GM21825 (cell line): ENCODE data around the gene C1orf50.
"Not testable (repeated sequence)": the region's sequence is repeated elsewhere in the genome, so short reads cannot be mapped to it uniquely, and the experiment has no call there.

Experiments
- ATAC-seq: cut with Tn5 transposase; IDR thresholded peaks from one replicate; pipeline ENCODE4 v1.9.1; 2021; ENCODE audit warnings: mild to moderate bottlenecking, moderate library complexity; ENCODE audit not compliant: unreplicated experiment

The C1orf50 gene

DNA sequence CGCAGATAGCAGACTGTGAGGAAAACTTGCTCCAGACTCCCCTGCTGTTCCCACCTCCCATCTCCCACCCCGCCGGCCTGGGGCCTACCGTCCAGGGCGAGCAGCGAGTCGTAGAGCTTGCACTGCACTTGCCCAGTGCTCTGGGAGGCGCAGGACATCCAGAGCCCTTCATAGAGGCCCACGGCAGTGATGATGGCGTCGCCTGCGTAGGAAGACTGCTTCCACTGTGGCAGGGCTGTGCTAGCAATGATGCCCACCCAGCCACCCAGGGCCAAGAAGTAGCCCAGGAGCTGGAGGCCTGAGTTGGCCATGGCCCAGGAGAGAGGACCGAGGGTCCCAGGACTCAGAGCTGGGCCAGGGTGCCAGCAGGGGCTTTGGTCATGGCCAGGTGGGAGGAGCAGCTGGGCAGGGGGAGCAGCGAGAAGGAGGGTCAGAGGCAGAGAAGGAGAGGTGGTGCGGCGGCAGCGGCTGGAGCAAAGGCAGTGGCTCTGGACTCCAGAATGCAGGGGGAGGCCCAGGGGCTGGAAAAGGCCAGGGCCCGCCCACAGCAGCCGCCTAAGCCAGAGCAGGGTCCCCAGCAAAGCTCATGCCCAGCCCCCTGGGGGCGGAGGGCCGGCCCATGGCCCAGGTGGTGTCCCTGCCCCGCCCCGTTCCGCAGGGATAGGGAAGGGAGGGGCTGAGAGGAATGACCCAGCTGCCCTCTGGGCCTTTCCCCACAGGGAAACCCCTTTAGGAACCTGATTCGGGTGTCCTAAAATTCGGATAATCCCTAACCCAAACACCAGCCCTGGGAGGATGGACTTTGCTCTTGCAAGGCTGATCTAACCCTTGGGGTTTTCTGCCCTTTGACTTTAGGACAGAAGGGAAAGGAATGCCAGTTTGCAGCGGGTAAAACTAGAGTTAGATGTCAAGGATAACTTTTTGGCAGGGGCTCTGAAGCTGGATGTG lies 27.0 kb upstream of the C1orf50 start, which contains the start of gene CLDN19:
TSS of gene CLDN19 (minus strand) at position 484 of the 948 bp plus-strand sequence. CDS start at position 311, 173 bp downstream.
- no peak for ATAC-seq

DNA sequence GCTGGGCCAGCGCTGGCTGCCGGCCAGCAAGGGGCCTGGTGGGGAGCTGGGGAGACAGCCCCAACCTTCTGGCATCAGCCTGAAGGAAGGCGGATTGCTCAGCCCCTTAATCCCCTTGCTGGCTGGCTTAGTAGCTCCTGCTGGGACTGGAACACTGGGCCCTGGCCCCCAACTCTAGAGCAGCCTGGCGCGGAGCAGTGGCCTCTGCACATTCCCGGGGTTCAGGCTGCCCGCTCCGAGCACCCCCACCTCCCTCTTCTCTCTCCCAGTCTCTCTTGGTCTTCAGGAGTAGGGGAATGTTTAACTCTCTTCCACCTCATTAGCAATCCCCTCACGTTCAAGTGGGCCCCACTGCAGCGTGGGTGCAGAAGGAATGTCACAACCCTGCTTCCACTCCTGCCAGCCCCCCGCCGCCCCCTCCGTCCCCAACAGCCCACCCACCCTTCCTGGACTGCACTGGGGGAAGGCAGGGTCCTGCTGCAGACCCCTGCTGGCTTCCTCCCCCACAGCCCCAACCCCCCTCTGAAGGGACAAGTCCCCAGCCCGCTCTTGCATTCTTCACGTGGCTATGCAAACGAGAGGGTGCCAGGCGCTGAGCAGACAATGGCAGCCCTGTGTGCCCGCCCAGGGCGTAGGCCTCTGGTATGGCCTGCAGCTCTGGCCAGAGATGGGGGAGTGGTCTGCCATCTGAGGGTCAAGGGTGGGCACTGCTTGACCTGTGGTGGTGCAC lies 26.0 kb upstream of the C1orf50 start:
- no peak for ATAC-seq

DNA sequence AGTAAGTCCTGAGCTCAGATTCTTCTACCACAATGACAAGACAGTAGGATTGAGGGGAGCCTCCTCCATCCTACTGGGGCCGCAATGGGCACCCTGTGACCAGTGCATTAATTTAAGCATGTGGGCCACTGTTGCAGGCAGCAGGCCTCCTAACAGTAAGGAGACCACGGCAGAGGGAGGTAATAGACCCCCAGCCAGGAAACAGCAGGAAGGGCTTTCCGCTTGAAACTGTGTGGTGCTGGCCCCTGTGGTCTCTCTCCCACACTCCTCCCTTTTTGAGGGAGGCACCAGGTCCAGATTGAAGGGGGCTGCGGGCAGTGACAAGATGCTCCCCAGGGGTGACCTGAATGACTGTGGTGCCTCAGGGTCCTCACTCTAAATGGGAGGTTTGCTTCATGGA lies 25.3 kb upstream of the C1orf50 start:
- ATAC-seq, result no peak

GRCh38 chr1:42742141-42742540 lies 24.9 kb upstream of the C1orf50 start:
- no peak for ATAC-seq

DNA sequence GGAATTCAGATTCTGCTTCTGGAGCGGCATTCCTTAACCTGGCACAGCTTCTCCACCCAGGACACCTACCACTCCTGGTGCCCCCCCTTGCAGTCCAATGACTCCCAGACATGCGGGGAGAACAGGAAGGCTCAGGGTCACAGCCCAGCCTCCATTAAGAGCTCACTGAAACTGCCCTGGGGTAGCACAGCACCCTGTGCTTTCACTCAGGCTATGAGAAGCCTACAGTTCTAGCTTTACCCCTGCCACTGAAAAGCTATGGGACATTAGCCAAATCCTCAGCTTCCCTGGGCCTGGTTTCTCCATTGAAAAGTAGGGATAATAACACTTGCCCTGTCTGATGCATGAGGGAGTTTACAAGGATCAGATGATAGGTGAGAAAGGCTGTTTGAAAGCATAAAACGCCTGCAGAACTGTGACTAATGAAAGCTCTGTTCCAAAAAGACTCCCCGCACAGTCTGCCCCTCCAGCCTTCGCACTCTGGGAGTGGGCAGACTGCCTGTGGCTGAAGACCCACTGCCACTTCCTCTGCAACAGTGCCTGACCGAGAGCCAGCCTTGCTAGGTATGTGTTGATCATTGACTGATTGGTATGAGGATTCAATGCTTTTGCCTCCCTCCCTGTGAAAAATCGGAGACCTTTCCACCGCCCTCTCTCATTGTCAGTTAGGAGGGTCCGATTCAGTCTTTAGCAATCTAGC lies 24.3 kb upstream of the C1orf50 start:
- ATAC-seq, result no peak

GRCh38 chr1:42743317-42744147 lies 23.5 kb upstream of the C1orf50 start:
- ATAC-seq, result no peak

- no peak for ATAC-seq
Measured at GRCh38 chr1:42744148-42744413, 23.0 kb upstream of the C1orf50 start.

- ATAC-seq, result no peak
Measured at GRCh38 chr1:42745851-42746250, 21.2 kb upstream of the C1orf50 start.

GRCh38 chr1:42746436-42747105 lies 20.5 kb upstream of the C1orf50 start:
- ATAC-seq, result no peak

GRCh38 chr1:42747125-42747524 lies 19.9 kb upstream of the C1orf50 start:
- ATAC-seq, result no peak

DNA sequence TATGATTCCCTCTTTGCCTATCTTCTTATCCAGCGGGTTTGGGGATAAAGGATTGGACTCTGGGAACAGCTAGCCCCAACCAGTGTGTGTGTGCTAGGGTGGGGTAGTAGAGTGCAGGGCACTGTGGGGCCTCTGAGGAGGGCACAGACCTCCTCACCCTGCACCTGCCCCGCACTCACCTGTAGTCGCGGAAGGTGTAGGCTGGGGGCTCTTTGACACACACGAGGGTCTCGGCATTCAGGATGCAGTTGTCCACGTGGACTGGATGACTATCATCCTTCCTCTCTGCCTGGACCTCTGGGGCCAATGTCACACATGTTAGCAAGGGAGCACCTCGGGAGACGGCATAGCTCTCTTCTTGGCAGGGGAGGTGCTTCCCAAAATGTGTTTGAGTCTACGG lies 19.0 kb upstream of the C1orf50 start:
- ATAC-seq, result no peak

DNA sequence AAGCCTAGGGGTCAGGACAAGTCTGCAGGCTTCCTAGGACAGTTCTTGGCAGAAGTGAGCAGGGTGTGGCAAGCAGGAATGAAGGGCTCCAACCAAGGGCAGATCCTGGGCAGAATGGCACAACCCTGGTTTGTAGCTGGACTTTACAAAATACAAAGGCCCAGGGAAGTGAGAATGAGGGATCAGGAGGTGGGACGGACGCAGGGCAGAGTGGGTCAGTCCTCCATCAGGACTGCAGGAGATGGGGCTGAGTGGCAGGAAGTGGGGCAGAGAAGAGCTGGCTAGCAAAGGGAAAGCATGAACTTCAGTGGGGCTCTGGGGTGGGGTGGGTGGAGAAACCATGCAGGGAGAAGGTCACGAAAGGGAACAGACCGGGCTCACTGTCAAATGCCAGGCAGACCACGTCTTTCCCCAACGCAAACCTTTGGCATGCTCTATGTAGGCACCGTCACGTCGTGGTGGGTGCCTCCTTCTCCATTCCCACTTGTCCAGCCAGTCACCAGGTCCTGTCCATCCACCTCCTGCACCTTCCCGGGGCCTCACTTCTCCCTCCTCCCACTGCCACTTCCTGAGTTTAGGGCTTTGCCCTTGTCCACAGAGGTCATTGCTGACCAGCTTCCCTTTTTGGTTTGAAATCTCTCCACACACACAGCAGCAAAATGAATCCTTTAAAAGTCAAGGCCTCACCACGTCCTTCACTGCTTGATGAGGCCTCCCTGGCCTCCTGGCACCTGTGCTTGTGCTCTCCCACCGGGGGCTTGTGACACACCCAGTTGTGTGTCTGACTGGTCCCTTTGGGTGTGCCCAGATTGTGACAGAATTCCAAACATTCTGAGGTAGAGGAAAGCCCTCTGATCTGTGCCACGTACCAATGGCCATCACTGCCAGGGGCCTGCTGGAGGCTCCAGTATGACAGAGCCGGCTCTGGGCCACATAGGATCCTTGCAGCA lies 18.3 kb upstream of the C1orf50 start:
- no peak for ATAC-seq

DNA sequence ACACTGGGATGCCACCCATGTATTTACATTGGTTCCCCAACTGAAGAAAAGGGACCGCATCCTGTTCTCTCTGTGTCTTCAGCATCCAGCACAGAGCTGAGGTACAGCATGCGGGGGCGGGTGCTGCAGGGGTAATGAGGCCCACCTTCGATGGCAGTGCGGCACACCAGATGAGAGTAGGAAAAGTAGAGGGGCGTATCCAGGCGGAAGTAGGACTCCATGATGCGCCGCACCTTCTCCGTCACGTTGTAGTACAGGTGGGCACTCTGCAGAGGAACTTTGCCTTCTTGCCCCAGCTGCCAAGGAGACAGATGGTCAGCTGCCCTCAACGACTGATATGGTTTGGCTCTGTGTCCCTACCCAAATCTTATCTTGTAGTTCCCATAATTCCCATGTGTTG lies 17.0 kb upstream of the C1orf50 start:
- ATAC-seq, result no peak

DNA sequence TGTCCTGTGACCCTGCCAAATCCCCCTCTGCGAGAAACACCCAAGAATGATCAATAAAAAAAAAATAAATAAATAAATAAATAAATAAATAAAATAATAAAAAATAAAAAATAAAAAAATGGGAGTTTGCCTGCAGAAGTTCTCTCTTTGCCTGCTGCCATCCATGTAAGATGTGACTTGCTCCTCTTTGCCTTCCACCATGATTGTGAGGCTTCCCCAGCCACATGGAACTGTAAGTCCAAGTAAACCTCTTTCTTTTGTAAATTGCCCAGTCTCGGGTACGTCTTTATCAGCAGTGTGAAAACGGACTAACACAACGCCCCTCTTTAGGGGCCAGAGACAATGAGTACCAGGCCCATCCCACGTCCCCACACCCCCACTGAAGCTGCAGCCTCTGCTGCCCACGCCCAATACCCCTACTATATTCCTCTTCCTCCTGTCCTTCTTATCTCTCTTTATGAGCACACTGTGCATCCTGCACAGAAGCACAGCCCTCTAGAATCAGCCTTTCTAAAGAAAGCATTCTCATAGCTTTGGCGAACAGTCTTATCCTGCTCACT lies 15.5 kb upstream of the C1orf50 start:
- not testable (repeated sequence) for ATAC-seq

- no peak for ATAC-seq
Measured at GRCh38 chr1:42752284-42752683, 14.8 kb upstream of the C1orf50 start.

- no peak for ATAC-seq
Measured at GRCh38 chr1:42753070-42753469, 14.0 kb upstream of the C1orf50 start.

GRCh38 chr1:42756956-42757891 lies 9.8 kb upstream of the C1orf50 start:
- ATAC-seq, result no peak

DNA sequence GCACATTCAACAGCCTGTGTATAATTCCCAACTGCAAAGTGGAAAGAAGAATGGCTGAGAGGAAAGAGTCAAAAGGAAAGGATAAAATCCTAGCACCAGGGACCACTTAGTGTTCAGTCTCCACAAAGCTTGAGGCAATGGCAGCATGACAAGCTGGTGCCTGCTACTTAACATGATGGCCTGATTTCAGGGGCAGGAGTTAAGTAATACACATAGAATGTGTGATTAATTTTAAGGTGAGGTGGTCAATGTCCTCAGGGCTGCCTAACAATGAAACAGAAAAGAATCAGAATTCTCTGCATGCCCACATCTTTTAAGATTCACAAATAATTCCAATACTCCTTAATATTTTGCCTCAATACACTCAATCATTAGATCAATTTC lies 9.2 kb upstream of the C1orf50 start:
- ATAC-seq, result no peak
